ENCODE data around the gene NUBPL.
"Not testable (repeated sequence)": the region's sequence is repeated elsewhere in the genome, so short reads cannot be mapped to it uniquely, and the experiment has no call there.

NUBPL gene

DNA sequence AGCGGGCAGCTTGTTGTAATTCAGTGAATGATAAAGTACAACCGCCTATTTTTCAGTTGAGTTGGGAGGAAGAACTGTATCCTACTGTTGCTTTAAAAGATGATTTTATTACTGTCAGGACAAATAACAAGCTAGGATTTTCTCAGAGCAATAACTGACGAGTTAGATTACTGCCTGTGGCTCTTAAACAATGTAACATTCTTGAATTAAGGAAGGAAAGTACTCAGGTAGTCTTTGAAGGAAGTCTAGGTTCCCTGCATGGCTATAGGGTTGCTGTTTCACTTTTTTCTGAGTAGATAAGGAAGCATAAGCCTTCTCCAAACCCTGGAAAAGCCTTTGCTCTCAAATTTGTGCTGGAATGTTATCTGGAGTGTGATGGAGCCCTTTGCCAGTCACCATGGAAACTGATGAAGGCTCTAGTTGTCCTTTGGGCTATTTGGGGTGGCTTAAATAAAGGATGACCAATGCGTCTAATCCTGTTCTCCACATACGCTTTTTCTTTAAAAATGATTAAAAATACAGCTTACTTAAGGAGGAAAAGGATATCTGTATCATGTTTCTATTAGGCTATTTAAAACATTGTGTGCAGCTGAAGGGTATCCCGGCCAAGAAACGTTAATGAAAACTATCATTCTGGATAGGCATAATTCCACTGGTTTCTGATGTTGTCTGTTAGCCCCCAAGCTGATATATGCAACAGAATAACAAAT lies 17.7 kb downstream of the NUBPL start:
- DNase-seq, result no peak

GRCh38 chr14:31580234-31580633 lies 19.0 kb downstream of the NUBPL start:
- DNase-seq, result no peak

DNA sequence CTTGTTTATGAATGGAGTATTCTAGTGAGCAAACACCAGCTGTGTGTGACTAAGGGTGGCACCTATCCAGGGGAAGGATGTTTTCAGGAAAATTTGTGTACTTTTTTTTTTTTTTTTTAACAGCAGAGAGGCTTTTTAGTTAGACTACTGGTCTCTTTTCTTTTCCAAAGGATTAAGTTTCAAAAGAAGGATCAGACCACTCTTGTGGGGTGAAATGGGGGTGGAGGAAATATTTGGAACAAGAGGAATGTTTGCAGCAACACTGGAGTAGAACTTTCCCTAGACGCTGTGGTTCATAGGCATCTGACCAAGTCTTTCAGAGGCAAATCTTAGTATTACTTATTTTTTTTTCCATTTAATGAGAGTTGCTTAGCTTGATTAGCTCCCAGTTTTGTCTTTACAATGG lies 21.1 kb downstream of the NUBPL start:
- DNase-seq, result no peak

DNA sequence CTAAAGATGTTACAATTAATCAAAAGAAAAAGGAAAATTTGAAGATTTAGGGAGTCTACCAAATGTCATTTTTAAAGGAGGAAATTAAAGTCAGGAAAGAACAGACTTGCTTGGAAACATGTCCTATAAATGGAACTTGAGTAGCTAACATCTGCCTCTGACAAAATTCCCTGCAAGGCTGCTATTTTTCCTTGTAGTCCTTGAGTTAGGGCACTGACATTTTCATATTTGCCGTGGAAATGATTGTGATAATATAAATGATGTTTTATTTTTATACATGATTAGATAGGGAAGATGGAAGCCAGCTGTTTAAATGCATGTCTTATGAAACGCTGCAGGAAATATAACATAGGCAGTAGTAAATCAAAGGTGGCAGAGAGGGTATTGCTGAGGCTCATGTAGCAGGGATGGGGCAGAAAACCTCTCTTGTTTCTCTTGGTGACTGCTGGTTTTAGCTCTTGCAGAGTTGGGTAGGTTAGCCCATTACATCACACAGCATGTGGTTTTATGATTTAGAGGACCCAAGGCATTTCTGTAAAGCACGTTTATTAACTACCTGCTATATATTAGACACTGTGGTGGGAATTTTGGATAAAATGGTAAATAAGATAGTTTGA lies 21.7 kb downstream of the NUBPL start:
- DNase-seq, result no peak

- no peak for DNase-seq
Measured at GRCh38 chr14:31590206-31590605, 29.0 kb downstream of the NUBPL start.

DNA sequence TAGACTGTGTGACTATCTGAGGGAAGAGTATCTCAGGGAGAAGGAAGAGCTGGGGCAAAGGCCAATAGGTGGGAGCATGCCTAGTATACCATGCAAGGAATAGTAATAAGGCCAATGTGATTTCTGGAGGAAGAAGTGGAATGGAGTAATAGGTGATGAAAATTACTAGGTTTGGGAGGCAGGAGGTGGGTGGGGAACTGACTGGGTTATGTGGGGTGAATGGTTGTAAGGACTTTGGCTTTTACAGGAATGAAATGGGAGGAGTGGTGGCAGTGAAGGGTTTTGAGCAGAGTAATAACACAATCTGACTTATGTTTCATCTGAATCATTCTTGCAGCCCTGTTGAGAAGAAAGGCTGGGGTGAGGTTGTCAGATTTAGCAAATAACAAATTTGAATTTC lies 30.9 kb downstream of the NUBPL start:
- no peak for DNase-seq

DNA sequence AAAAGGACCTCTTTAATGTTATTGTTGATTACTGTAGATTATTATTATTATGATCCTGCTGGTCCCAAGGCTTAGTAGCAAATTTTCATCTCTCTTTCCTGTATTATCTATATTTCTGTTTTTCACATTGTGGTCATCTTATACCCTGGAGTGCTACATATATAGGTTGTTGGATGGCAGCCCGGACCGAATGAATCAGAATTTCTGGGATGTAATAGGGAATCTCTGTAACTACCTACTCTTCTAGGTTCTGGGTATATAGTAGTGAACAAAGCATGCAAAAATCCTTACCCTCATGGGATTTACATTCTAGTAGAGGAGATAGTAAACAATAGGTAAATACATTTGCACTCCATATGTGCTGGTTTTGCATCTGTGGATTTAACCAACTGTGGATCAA lies 31.4 kb downstream of the NUBPL start:
- DNase-seq, result no peak

DNA sequence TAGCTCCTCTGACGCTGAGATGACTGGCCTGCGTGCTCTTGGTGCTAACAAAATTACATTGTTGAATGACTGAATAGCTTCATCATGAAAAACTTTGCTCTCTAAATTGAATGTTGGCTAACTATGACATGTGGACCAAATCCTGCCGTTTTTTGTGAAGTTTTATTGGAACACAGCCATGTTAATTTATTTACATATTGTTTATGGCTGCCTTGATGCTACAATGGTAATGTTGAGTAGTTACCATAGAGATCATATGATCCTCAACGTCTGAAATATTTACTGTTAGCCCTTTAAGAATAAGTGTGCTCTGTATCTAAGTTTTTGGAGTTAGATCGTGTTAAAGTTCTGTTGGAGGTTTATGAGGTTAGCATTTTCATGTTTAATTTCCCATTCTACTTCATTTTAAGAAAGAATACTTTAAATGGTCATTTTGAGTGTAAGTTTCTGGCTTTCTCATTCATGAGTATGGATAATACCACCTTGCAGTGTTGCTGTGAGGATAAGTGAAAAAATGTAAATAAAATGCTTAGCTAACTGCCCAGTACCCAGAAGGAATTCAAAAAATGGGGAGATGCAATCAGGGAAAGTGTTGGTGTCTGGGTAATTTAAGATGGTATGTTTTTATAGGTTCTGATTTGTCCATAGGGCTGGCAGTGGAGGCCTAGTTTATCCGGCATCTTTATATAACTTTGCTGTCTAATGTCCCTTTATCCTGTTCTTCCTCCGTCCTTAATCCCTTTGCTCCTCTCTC lies 35.3 kb downstream of the NUBPL start:
- DNase-seq, result no peak

DNA sequence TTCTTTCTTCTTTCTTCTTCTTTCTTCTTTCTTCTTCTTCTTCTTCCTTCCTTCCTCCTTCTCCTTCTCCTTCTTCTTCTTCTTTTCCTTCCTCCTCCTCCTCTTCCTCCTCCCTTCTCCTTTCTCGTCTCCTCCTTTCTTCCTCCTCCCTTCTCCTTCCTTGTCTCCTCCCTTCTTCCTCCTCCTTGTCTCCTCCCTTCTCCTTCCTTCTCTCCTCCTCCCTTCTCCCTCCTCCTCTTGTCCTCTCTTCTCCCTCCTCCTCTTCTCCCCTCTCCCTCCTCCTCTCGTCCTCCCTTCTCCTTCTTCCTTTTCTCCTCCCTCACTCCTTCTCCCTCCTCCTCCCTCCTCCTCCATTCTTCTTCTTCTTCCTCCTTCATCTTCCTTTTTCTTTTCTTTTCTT lies 44.5 kb downstream of the NUBPL start:
- DNase-seq, result no peak

GRCh38 chr14:31611778-31612433 lies 50.7 kb downstream of the NUBPL start:
- DNase-seq, result no peak

DNA sequence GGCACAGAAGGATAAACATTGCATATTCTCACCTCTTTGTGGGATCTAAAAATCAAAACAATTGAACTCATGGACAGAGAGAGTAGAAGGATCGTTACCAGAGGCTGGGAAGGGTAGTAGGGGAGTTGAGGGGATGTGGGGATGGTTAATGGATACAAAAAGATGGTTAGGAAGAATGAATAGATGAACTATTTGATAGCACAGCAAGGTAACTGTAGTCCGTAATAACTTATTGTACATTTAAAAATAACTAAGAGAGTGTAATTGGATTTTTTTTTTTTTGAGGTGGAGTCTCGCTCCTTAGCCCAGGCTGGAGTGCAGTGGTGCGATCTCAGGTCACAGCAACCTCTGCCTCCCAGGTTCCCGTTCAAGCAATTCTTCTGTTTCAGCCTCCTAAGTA lies 52.0 kb downstream of the NUBPL start:
- DNase-seq, result no peak

DNA sequence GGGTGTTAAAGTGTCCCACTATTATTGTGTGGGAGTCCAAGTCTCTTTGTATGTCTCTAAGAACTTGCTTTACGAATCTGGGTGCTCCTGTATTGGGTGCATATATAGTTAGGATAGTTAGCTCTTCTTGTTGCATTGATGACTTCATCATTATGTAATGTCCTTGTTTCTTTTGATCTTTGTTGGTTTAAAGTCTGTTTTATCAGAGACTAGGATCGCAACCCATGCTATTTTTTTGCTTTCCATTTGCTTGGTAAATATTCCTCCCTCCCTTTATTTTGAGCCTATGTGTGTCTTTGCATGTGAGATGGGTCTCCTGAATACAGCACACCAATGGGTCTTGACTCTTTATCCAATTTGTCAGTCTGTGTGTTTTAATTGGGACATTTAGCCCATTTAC lies 57.7 kb downstream of the NUBPL start:
- not testable (repeated sequence) for DNase-seq

DNA sequence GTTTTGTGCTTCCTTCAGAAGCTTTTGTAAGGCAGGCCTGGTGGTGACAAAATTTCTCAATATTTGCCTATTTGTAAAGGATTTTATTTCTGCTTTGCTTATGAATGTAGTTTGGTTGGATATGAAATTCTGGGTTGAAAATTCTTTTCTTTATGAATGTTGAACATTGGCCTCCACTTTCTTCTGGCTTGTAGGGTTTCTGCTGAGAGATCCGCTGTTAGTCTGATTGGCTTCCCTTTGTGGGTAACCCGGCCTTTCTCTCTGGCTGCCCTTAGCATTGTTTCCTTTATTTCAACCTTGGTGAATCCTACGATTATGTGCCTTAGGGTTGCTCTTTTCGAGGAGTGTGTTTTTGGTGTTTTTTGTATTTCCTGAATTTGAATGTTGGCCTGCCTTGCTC lies 58.2 kb downstream of the NUBPL start:
- no peak for DNase-seq

- not testable (repeated sequence) for DNase-seq
Measured at GRCh38 chr14:31620898-31621297, 59.7 kb downstream of the NUBPL start.

DNA sequence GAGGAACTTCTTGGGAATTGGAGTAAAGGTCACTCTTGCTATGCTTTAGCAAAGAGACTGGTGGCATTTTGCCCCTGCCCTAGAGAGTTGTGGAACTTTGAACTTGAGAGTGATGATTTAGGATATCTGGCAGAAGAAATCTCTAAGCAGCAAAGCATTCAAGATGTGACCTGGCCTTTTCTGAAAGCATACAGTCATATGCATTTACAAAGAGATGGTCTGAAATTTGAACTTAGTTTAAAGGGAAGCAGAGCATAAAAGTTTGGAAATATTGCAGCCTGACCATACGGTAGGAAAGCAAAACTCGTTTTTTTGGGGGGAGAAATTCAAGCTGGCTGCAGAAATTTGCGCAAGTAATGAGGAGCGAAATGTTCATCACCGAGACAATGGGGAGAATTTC lies 60.9 kb downstream of the NUBPL start:
- DNase-seq, result no peak

- not testable (repeated sequence) for DNase-seq
Measured at GRCh38 chr14:31652900-31653299, 91.7 kb downstream of the NUBPL start.

DNA sequence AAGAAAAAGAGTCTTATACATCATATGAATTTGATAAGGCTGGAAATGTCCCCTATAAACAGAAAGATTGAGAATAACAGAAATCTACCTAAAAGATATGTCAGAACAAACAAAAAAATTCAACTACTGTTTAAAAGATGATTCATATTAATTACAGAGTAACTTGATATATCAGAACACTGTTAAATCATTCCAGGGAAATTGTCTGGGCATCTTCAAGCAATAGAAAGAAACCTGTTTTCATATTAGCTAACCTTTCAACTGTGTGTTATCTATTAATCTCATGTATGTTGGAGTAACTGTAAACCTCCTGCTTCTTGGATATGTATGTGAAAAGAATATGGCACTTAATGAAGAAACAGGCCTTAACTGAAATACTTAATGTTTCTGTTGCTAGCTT lies 96.7 kb downstream of the NUBPL start:
- no peak for DNase-seq

DNA sequence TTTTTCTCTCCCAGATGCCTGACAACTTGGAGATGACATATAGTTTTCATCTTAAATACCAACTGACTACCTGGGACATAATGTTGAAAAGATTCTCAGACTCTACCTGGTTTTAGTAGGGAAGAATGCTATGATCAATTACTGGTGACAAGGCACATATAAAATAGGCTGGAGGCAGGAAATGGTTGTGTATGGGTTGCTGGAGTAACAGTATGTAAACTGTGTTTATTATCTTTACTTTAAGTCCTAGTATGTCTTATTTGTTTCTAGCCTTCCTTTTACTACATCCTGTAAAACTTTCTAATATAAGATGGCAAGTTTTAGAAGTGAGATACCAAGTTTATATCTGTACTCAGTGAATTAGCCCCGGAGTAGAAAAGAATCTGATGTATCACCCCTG lies 98.1 kb downstream of the NUBPL start:
- DNase-seq, result no peak

DNA sequence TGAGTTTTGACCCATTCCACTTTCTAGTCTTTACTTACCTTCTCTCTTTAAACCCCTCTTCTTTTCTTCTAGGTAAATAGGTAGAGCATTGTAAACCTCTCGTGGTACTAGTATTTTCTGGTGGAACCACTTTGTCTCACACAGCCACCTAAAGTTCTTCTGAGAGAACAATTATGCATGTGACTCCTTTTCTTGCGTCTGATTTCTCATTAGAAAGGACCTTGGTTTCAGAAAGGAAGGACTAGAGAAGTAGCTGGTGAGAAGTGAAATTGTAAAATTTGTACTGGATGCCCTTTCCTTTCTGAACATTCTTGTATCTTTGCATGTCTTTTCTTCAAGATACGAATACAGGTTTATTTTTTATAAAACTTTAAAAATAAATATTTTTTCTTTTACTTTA lies 99.0 kb downstream of the NUBPL start:
- no peak for DNase-seq

DNA sequence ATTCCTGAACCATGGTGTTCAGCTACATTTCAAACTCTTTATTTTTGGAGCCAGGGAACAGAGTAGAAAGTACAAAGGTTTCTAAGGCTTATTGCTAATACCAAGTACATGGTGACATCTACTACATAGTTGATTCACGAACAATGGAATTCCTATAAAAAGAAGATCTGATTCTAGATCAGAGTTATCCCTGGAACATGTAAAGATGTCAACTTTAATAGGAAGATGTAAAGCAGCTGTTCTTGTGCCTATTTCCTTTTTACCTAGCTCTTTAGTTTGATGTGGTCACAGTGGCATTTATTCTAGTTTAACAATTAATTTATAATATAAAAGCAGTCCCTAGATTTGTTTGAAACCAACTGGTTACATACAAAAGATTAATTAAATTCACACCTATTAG lies 99.5 kb downstream of the NUBPL start:
- no peak for DNase-seq

GRCh38 chr14:31668348-31668747 lies 107.1 kb downstream of the NUBPL start:
- DNase-seq, result no peak

GRCh38 chr14:31672709-31673108 lies 111.5 kb downstream of the NUBPL start:
- no peak for DNase-seq

GRCh38 chr14:31677052-31677451 lies 115.8 kb downstream of the NUBPL start:
- no peak for DNase-seq

DNA sequence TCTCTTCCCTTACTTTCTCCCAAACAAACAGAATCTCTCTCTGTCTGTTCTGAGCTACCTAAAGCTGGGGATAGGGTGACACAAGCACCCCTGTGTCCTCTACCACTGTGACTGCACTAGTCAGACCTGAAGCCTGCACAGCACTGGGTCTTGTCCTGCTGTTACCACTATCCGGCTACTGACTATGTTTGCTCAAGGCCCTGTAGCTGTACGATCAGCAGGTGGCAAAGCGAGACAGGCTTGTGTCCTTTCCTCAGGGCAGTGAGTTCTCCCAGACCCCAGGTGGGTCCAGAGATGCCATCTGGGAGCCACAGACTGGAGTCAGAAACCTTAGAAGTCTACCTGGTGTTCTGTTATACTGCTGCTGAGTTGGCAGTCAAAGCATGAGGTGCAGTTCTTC lies 116.4 kb downstream of the NUBPL start:
- no peak for DNase-seq

Data from NCI-H748 treated with DMSO at 0.1 percent for 48 hours (cell line).